ENCODE measurements around the gene CEP126. TPM values are rescaled to one million over a fixed set of nuclear protein-coding genes. Genes with fewer than 3 reads are reported as not detected.

The CEP126 gene
- total RNA-seq, 2 experiments from 2014 or later = 0.96 to 1.2 TPM

DNA sequence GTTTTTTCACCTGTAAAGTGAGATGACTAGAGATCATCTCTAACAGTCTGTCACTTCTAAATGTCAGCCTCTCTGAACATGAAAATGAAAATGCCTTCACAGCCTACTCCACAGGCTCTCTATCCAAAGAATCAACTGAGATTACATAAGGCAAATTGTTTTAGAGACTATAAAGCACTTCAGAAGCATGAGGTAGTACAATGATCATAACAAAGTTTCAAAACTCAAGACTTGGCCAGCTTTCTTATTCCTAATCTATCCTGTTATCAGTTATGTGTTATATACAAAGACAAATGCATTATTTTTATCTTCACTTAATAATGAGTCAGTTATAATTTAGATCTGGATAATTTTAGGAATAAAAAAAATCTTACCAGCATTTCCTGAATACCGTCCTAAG is 20.3 kb upstream of the CEP126 start:
- no peaks in the 10 kb centered on the region for H3K36me3 ChIP-seq (ENCODE audit: insufficient read depth, low read length)
- no peaks in the 10 kb centered on the region for H3K4me1 ChIP-seq (ENCODE audit: insufficient read depth, low read length)
- H3K27ac ChIP-seq (ENCODE audit: low read depth in 1 of 2, low read length in 2 of 2) = no peak overlapping the region
- no peaks in the 10 kb centered on the region for H3K9me3 Mint-ChIP-seq
- intact Hi-C loops (cut with DNase I, micrococcal nuclease) = no loop called here
- ChIA-PET POLR2A (no interaction called here), CTCF (no interaction called here)
- no peaks in the 10 kb centered on the region for H3K27me3 ChIP-seq (ENCODE audit: control insufficient read depth in 1 of 2, insufficient read depth in 2 of 2, low read length in 2 of 2)
- H3K4me3 ChIP-seq (ENCODE audit: low read length) = no peak overlapping the region
- DNase-seq = no peak
- peaks cover 7% of the 10 kb centered on the region for H3K4me1 Mint-ChIP-seq (ENCODE audit: low read depth)
- TF ChIP-seq, protein P1, sequence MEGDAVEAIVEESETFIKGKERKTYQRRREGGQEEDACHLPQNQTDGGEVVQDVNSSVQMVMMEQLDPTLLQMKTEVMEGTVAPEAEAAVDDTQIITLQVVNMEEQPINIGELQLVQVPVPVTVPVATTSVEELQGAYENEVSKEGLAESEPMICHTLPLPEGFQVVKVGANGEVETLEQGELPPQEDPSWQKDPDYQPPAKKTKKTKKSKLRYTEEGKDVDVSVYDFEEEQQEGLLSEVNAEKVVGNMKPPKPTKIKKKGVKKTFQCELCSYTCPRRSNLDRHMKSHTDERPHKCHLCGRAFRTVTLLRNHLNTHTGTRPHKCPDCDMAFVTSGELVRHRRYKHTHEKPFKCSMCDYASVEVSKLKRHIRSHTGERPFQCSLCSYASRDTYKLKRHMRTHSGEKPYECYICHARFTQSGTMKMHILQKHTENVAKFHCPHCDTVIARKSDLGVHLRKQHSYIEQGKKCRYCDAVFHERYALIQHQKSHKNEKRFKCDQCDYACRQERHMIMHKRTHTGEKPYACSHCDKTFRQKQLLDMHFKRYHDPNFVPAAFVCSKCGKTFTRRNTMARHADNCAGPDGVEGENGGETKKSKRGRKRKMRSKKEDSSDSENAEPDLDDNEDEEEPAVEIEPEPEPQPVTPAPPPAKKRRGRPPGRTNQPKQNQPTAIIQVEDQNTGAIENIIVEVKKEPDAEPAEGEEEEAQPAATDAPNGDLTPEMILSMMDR (IDR thresholded peaks at IDR 0.05) = no peak
- H3K36me3 Mint-ChIP-seq (ENCODE audit: low read depth) = no peaks in the 10 kb centered on the region
- ATAC-seq (ENCODE audit: poor library complexity) = no peak
- peaks cover 45% of the 10 kb centered on the region for H3K27me3 Mint-ChIP-seq
- H3K4me3 Mint-ChIP-seq = no peak overlapping the region
- no peaks in the 10 kb centered on the region for H3K9me3 ChIP-seq (ENCODE audit: control insufficient read depth in 1 of 2, insufficient read depth in 1 of 2, low read length in 2 of 2)
- H3K27ac Mint-ChIP-seq = no peak overlapping the region

GRCh38 chr11:101907815-101908214 is 7.0 kb upstream of the CEP126 start:
- no peak overlapping the region for H3K27ac Mint-ChIP-seq
- H3K4me3 ChIP-seq (ENCODE audit: low read length) = no peak overlapping the region
- H3K9me3 Mint-ChIP-seq = no peaks in the 10 kb centered on the region
- H3K27ac ChIP-seq (ENCODE audit: low read depth in 1 of 2, low read length in 2 of 2) = no peak overlapping the region
- POLR2A ChIA-PET = no interaction called here
- H3K36me3 Mint-ChIP-seq (ENCODE audit: low read depth) = no peaks in the 10 kb centered on the region
- CTCF ChIA-PET = no interaction called here
- H3K27me3 ChIP-seq (ENCODE audit: control insufficient read depth in 1 of 2, insufficient read depth in 2 of 2, low read length in 2 of 2) = peaks cover 0 to 7% of the 10 kb centered on the region in 2 experiments
- no peaks in the 10 kb centered on the region for H3K4me1 ChIP-seq (ENCODE audit: insufficient read depth, low read length)
- DNase-seq = no peak
- TF ChIP-seq, protein P1 (IDR thresholded peaks at IDR 0.05) = no peak
- no peaks in the 10 kb centered on the region for H3K36me3 ChIP-seq (ENCODE audit: insufficient read depth, low read length)
- no peak for ATAC-seq (ENCODE audit: poor library complexity)
- H3K27me3 Mint-ChIP-seq = peaks cover 39% of the 10 kb centered on the region
- H3K4me1 Mint-ChIP-seq (ENCODE audit: low read depth) = no peaks in the 10 kb centered on the region
- no peak overlapping the region for H3K4me3 Mint-ChIP-seq
- intact Hi-C loops (cut with DNase I, micrococcal nuclease) = no loop called here
- no peaks in the 10 kb centered on the region for H3K9me3 ChIP-seq (ENCODE audit: control insufficient read depth in 1 of 2, insufficient read depth in 1 of 2, low read length in 2 of 2)

GRCh38 chr11:101909087-101909486 is 5.7 kb upstream of the CEP126 start:
- ATAC-seq (ENCODE audit: poor library complexity) (no peak), DNase-seq (no peak)
- Histone ChIP-seq H3K9me3 (ENCODE audit: control insufficient read depth in 1 of 2, insufficient read depth in 1 of 2, low read length in 2 of 2) (no peaks in the 10 kb centered on the region), H3K27ac (ENCODE audit: low read depth in 1 of 2, low read length in 2 of 2) (no peak overlapping the region), H3K27me3 (ENCODE audit: control insufficient read depth in 1 of 2, insufficient read depth in 2 of 2, low read length in 2 of 2) (peaks cover 0 to 7% of the 10 kb centered on the region in 2 experiments), H3K36me3 (ENCODE audit: insufficient read depth, low read length) (no peaks in the 10 kb centered on the region), H3K4me1 (ENCODE audit: insufficient read depth, low read length) (peaks cover under 1% of the 10 kb centered on the region), H3K4me3 (ENCODE audit: low read length) (no peak overlapping the region)
- POLR2A ChIA-PET = no interaction called here
- Mint-ChIP-seq H3K27me3 (peaks cover 29% of the 10 kb centered on the region), H3K9me3 (no peaks in the 10 kb centered on the region), H3K4me1 (ENCODE audit: low read depth) (peaks cover under 1% of the 10 kb centered on the region), H3K4me3 (no peak overlapping the region), H3K36me3 (ENCODE audit: low read depth) (no peaks in the 10 kb centered on the region), H3K27ac (no peak overlapping the region)
- intact Hi-C loops (cut with DNase I, micrococcal nuclease) = no loop called here
- CTCF ChIA-PET = no interaction called here
- TF ChIP-seq, protein P1 (IDR thresholded peaks at IDR 0.05) = no peak

All from CD4-positive, alpha-beta T cell (primary cell).